AG09319 (cell line): Measurements from ENCODE around the gene ASIC3.

Source experiments
- DNase-seq: peaks from one replicate; pipeline ENCODE4 v3.0.0-alpha.2; 2010; ENCODE audit warnings: low read depth; ENCODE audit errors: extremely low read depth
- CTCF ChIP-seq: IDR thresholded peaks from 2 replicates; pipeline ENCODE4 v1.5.1; 2011; ENCODE audit warnings: low read depth, mild to moderate bottlenecking, inconsistent platforms, low read length, moderate library complexity

ASIC3 gene

GRCh38 chr7:151014950-151015349 is 33.4 kb upstream of the ASIC3 start:
- no peak for DNase-seq
- TF ChIP-seq CTCF: no peak

GRCh38 chr7:151015967-151016366 is 32.4 kb upstream of the ASIC3 start:
- no peak for DNase-seq
- TF ChIP-seq CTCF: no peak

DNA sequence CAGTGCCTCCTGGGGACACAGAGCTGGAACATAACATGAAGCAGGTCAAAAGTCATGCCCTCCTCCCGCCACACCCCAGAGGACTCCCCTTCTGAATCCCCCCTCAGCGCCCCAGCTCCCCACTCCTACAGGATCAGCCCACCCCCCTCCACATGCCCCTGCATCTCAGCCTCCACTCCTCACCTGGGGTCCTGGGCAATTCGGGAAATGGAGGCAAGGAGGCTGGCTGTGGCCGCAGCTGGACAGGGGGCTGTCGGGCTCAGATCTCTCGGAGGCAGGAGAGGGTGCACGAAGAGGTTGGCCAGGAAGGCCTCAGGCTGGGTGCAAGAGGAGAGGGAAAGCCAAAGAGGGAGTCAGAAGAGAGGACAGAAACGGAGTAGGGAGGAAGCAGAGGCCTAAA is 31.8 kb upstream of the ASIC3 start:
- no peak for TF ChIP-seq CTCF
- DNase-seq: no peak

DNA sequence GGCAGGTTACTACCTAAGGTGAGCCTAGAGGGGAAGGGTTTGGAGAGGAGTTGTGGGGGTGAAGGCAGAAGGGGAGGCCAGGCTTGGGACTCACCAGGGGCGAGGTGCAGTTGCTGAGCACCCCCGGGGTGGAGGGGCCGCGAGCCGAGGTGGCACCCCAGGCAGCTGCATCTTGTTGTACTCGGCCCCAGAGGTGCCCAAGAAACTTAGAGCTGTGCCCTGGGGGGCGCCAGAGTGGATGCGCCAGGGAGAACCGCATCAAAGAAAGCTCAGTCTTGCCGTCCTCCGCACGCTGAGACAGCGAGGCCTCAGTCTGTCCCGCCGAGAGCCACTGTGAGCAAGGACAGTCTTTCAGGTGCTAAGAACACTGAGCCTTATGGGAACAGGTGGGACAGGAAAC is 31.4 kb upstream of the ASIC3 start:
- no peak for TF ChIP-seq CTCF
- no peak for DNase-seq

- no peak for TF ChIP-seq CTCF
- no peak for DNase-seq
Observed at GRCh38 chr7:151017370-151017952, 30.9 kb upstream of the ASIC3 start.

- TF ChIP-seq CTCF: peak; percentile 94
- no peak for DNase-seq
Observed at GRCh38 chr7:151017953-151018420, 30.3 kb upstream of the ASIC3 start.

GRCh38 chr7:151018421-151019129 is 29.8 kb upstream of the ASIC3 start:
- no peak for DNase-seq
- TF ChIP-seq CTCF: no peak
